GM20431 (cell line): ENCODE measurements around the gene ZCWPW1.
"Not testable (repeated sequence)": the region's sequence is repeated elsewhere in the genome, so short reads cannot be mapped to it uniquely, and the experiment has no call there.

ENCODE experiments used
- in situ Hi-C: fragments of 300-500 bp; cut with MseI, MboI; formaldehyde crosslinking; loops from one replicate; pipeline ENCODE4 v1.15.0; 2020; ENCODE audit warnings: low sequenced_read_pairs; ENCODE audit not compliant: unreplicated experiment

ZCWPW1 gene

DNA sequence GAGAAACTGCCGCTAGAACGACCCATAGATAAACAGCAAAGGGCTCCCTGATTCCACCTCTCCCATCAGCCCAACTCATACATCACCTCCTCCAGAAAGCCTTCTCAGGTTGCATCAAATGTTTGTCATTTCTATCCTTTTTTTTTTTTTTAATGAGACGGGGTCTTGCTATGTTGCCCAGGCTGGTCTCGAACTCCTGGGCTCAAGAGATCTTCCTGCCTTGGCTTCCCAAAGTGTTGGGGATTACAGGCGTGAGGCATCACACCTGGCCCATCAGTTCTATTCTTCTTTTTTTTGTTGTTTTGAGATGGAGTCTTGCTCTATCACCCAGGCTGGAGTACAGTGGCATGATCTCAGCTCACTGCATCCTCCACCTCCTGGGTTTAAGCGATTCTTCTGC, 28.5 kb upstream of the ZCWPW1 start:
- in situ Hi-C loops = no loop called here

DNA sequence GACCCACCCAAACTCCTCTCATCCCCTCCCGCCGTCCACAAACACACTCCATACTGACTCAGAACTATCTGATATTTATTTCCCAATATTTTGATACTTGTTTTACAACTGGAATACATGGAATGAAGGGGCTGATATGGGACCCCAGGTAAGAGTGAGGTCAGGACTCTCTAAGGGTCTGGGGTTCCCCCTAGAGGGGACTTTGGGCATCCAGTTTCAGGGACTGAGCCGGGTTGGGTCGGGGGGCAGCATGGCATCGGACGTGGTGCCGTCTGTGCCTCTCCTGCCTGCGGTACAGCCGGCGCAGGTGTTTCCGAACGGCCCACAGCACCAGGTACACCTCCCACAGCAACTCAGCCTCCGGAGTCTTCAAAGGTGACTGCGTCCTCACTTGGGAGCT, 28.1 kb upstream of the ZCWPW1 start:
- in situ Hi-C loops = no loop called here

DNA sequence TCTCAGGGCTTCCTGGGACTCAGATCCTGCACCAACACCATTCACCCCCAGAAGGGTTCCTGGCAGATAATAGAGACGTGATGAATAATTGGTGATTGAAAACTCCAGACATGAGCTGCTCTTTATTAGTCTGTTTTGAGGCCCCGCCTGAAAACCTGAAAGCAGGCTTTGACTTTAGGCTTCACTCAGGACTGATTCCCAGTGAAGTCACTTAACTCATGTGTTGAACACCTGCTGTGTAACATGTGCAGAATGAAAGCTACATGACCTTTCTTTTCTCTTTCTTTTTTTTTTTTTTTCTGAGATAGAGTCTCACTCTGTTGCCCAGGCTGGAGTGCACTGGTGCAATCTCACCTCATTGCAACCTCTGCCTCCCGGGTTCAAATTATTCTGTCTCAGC, 26.7 kb upstream of the ZCWPW1 start:
- in situ Hi-C loops = no loop called here

DNA sequence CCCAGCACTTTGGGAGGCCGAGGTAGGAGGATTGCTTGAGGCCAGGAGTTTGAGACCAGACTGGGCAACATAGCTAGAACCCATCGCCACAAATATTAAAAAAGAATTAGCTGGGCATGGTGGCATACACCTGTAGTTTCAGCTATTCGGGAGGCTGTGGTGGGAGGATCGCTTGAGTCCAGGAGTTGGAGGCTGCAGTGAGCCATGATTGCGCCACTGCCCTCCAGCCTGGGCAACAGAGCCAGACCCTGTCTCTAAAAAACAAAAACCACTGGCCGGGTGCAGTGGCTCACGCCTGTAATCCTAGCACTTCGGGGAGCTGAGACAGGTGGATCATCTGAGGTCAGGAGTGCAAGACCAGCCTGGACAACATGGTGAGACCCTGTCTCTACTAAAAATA, 25.4 kb upstream of the ZCWPW1 start:
- in situ Hi-C loops = not testable (repeated sequence)

DNA sequence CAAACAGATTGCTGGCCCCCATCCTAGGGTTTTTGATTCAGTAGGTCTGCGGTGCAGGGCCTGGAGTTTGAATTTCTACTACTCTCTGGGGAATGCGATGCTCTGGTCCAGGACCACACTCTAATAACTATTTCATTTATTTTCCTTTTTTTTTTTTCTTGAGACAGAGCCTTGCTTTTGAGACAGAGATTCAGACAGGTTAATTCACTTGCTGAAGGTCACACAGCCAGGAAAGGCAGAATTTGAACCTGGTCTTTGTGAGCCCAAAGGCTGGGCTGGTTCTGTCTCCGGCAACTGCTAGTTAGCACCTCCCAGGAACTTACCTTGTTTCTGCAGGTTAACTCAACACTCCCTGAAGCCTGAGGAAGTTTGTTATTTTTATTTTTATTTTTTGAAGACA, 24.0 kb upstream of the ZCWPW1 start:
- in situ Hi-C loops = no loop called here

DNA sequence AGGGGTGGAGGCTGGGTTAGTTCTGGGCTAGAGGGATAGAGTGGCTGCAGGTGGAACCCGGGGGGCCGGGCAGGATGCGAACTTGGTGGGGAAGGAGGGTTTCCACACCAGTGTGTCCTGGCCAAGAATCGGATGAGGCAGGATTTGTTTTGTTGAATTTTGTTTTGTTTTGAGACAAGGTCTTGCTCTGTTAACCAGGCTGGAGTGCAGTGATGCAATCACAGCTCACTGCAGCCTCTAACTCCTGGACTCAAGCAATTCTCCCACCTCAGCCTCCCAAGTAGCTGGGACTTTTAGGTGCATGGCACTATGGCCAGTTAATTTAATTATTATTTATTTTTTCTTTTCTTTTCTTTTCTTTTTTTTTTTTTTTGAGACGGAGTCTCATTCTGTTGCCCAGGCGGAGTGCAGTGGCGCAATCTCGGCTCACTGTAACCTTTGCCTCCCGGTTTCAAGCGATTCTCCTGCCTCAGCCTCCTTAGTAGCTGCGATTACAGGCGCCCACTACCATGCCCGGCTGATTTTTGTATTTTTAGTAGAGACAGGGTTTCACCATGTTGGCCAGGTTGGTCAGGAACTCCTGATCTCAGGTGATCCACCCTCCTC, 20.8 kb upstream of the ZCWPW1 start:
- in situ Hi-C loops = no loop called here

DNA sequence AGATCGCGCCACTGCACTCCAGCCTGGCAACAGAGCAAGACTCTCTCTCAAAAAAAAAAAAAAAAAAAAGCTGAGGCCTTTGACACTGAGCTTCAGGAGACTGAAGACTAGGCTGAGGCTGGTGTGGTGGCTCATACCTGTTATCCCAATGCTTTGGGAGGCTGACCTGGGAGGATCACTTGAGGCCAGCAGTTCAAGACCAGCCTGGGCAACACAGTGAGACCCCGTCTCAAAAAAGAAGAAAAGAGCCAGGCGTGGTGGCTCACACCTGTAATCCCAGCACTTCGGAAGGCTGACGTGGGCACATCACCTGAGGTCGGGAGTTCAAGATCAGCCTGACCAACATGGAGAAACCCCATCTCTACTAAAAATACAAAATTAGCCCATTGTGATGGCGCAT, 18.9 kb upstream of the ZCWPW1 start:
- in situ Hi-C loops = not testable (repeated sequence)

DNA sequence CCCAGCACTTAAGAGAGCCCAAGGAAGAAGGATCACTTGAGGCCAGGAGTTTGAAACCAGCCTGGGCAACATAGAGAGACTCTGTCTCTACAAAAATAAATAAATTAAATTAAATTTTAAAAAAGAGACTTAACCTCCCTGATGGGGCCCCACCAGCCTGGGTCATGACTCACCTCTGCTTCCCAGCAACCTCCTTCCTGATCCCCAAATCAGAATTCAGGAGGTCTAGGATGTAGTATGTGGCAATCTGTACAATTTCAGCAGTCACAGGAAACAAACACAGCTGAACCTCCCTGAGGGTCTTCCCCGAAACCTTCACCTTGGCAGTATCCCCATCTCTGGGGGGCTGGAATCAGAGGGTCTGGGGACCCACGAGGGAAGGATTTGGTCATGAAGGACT, 17.5 kb upstream of the ZCWPW1 start:
- in situ Hi-C loops = no loop called here

DNA sequence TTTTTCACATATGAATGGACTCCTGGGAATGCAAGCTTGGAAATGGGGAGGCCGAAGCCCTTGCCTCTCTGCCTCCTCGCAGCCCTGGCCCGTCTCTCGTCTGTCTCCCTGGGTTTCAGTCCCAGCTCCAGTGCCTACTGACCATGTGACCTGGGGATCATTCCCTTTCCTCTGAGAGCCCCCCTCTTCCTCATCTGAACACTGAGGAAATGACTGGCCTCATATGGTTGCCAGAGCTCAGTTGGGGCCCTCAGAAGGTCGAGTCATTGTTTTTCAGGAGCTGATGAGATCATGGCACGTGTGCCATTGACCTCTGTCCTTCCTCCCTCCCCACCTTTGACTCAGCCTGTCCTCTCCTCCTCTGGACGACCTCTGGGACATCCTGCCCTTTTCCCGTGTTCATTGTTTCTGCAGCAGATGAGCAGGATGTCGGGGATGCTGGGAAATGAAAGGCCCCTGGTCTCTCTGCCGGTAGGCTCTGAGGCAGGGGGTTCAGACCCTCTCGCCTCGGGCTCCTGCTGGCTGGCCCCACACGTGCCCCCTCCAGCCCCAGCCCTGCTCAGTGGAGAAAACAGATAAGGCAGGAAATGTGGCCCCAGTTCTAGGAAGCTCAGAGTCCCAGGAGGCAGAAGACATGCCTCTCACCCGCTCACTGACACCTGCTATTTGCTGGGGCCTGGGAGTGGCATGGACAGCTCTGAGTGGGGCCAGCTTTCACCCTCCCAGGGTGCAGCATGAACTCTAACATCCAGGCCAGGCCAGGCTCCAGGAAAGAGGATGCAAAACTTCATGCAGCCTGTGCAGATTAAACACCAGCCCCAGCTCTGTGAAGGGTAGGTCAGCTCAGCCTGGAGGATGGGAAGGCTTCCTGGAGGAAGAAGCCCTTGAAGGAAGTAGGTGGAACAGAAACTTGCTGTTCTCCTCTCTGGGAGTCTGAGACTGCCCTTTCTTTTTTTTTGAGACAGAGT, 16.1 kb upstream of the ZCWPW1 start:
- in situ Hi-C loops = no loop called here

DNA sequence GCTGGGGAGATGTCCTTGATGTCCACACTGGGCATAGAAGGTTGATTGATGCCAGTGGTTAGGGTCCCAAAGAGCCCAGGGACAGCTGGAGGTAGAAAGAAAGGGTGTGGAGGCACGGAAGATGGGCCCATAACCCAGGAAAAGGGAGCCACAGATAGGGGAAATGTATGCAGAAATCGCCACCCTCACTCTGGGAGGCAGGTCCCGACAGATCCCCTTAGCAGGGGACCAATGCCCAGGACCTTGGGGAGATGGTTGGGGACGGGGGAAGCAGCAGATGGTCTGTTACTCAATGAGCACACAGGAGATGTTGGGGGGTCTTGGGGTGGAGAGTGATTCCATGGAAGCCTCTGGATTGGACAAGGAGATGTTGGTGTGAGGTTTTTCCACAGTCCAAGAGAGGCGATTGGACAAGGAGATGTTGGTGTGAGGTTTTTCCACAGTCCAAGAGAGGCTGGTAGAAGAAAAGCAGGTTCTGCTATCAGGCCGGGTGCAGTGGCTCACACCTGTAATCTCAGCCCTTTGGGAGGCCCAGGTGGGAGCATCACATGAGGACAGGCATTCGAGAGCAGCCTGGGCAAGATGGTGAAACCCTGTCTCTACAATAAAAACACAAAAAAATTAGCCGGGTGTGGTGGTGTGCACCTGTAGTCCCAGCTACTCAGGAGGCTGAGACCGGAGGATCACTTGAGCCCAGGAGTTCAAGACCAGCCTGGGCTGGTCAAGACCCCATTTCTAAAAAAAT, 14.8 kb upstream of the ZCWPW1 start:
- in situ Hi-C loops = no loop called here

DNA sequence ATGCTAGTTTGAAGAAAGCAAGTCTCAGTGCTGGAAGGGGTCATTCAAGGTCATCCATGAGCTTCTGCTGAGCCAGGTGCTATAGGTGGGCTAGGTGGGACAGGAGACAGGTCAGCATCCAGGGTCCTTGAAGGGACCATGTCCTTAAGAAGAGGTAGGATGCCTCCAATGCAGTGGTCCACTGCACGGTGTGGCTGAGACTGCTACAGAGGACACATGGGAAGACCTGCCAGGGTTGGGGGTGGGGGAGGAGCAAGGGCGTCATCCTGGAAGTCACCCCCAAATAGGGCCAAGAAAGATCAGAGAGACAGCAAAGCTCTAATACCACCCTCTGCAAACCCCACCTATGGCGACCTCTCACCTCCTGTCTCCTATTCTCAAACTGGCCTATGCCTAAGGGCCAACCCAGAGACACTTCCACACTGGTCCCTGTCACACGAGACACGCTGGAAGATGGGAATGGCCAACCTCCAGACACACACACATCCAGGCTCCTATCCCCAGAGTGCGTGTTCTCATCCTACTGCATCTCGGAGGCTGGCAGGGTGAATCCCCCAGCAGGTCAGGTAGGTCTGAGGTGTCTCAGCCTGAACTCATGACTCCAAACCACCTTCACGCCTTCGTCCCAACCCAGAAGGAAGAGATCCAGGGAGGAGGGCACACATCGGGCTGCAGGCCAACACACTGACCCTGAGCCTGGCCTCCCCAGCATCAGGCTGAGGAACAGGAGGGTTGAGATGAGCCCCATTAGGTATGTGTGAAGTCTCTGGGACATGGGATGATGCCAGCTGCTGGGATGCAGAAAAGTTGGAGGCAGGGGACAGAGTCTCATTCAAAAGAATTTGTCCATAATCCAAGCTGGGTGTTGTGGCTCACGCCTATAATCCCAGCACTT, 13.4 kb upstream of the ZCWPW1 start:
- in situ Hi-C loops = no loop called here

DNA sequence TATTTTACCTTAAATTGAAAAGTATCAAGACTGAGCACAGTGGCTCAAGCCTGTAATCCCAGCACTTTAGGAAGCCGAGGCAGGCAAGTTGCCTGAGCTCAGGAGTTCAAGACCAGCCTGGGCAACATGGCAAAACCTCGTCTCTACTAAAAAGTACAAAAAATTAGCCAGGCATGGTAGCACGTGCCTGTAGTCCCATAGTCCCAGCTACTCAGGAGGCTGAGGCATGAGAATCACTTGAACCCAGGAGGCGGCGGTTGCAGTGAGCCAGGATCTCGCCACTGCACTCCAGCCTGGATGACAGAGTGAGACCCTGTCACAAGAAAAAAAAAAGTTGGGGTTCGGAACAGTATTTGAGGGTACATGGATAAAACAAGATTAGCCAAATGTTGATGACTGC, 10.7 kb upstream of the ZCWPW1 start:
- in situ Hi-C loops = not testable (repeated sequence)

DNA sequence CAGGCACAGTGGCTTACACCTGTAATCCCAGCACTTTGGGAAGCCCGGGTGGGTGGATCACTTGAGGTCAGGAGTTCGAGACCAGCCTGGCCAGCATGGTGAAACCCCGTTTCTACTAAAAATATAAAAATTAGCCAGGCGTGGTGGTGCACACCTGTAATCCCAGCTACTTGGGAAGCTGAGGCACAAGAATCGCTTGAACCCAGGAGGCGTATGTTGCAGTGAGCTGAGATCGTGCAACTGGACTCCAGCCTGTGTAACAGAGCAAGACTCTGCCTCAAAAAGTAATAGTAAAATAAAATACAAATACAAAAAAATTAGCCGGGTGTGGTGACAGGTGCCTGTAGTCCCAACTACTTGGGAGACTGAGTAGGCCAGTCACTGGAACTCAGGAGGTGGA, 10.2 kb upstream of the ZCWPW1 start:
- in situ Hi-C loops = not testable (repeated sequence)

DNA sequence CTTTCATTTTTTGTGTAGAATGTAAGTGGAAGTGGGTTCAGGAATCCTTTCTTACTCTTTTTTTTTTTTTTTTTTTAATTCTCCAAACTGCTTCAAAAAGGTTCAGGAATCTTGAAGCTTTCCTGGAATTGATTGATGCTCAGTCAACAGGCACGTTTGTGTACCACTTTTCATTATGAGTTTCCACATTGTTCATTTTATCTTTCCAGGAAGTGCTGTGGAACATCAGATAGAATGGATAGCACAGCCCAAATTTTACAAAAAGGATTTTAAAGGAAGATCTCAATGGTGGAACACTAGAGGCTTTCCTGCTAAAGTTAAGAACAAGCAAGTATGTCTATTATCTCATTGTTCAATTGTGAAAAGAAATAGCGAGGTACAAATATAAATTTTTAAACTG, 9.7 kb upstream of the ZCWPW1 start:
- in situ Hi-C loops = no loop called here

DNA sequence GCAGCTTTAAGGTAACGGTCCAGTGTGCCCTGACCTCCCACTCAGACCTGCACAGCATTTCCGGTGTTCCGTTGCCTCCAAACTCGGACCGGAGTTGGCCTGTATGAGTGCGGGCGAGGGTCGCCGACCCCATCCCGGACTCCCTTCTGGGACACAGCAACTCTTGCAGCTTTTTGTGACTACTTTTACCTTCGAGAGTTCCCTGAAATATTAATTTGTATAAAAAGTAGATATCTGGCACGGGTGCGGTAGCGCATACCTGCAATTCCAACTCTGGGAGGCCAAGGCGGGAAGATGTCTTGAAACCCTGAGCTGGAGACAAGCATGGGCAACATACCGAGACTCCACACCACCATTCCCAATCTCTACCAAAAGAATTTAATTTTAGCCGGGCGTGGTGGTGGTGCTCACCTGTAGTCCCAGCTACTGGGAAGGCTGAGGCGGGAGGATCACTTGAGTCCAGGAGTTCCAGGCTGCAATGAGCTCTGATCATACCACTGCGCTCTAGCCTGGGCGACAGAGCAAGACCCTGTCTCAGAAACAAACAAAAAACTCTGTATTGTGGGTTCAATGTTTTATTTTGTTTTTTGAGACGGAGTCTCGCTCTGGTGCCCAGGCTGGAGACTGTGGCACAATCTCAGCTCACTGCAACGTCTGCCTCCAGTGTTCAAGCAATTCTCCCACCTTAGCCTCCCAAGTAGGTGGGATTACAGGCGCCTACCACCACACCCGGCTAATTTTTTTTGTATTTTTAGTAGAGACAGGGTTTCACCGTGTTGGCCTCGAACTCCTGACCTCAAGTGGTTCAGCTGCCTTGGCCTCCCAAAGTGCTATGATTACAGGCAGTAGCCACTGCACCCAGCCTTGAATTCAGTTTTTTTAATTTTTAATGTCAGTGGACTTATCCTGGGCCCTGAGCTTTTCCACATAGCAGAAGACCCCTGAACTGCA, 8.9 kb upstream of the ZCWPW1 start:
- in situ Hi-C loops = no loop called here

DNA sequence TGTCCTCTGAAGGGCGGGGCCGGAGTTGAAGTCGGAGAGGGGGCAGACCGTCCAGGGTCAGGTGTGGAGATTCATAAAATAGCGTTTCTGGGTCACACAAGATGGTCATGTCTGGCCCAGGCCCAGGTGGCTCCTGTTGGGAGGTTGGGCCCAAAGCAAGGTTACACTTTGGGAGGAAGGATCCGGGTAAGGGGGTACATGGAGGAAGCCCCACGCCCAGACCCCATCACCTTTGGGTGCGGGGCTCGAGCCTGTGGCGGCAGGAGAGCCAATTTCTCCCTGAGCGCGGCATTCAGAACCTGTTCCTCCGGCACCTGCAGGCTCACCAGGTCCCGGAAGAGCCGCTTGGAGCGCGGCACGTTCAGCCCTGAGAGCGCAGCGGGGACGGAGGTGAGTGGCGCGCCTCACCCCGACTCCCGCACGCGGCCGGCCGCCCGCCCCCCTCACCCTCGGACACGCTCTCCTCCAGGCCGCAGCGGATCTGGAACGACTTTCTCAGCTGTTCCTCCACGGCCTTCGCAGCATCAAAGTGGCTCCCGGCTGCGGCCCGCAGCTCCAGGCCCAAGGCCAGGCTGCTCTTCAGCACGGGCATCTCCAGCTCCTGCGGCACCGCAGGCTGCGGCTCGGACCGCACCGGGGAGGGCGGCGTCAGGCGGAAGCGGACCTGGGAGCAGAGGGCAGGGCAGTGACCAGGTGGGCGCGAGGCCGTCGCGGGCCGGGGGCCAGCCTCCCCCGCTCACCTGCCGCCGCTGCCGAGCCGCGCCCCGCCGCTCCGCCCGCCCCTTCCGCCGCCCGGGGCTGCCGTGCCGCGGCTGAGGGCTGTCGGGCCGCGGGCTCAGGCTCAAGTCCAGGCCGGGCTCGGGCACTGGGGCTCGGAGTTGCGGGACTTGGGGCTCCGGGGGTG, 7.2 kb upstream of the ZCWPW1 start:
- in situ Hi-C loops = no loop called here

DNA sequence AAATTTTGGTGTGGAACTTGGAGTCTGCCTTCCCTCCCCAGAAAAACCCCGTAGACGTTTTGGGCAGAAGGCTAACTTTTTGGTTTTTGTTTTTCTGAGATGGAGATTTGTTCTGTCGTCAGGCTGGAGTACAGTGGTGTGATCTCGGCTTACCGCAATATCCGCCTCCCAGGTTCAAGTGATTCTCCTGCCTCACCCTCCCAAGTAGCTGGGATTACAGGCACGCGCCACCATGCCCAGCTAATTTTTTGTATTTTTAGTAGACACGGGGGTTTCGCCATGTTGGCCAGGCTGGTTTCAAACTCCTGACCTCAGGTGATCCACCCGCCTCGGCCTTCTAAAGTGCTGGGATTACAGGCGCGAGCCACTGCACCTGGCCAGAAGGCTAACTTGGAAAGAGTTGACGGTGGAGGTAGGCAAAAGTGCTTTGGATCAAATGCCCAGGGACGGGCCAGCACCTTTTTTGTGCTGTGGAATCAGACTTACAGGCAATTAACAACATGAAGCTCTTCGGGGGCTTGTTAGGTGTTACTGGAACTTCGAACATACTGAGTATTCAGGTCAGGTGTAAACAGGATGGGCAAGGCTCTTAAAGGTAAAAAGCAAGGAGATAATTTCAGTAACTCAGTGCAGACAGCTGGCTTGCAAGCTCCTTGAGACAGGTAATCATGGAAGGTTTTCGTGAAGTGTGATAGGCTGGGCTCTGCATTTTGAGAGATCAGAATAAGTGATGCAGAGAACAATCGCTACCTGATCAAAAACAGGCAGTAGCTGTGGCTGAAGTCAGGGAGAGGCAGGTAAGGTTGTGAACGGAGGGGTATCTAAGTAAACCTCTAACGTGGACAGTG, 6.0 kb upstream of the ZCWPW1 start:
- in situ Hi-C loops = no loop called here
